SJCRH30 (cell line): ENCODE data around the gene METTL3. TPM values are rescaled to one million over a fixed set of nuclear protein-coding genes. Genes with fewer than 3 reads are reported as not detected.
A peak's percentile ranks its signal among the peaks of the same experiment; 100 is the strongest.

Source experiments
- DNase-seq, 2 experiments: peaks; one replicate each; pipeline ENCODE4 v3.0.0-alpha.2; 2015 to 2020
- H3K27ac ChIP-seq: fragments of 250-450 bp; sonication (Bioruptor Pico); 2 replicates; pipeline ENCODE4 v1.5.1; 2020; ENCODE audit warnings: mild to moderate bottlenecking, moderate library complexity
- H3K27me3 ChIP-seq: fragments of 250-450 bp; sonication (Bioruptor Pico); 2 replicates; pipeline ENCODE4 v1.5.1; 2020; ENCODE audit warnings: mild to moderate bottlenecking, moderate library complexity
- H3K36me3 ChIP-seq: fragments of 250-450 bp; sonication (Bioruptor Pico); 2 replicates; pipeline ENCODE4 v1.5.1; 2020; ENCODE audit warnings: mild to moderate bottlenecking, moderate library complexity
- H3K4me1 ChIP-seq: fragments of 250-450 bp; sonication (Bioruptor Pico); 2 replicates; pipeline ENCODE4 v1.5.1; 2020; ENCODE audit warnings: mild to moderate bottlenecking, moderate library complexity
- H3K4me3 ChIP-seq: fragments of 250-450 bp; sonication (Bioruptor Pico); 2 replicates; pipeline ENCODE4 v1.5.1; 2020; ENCODE audit warnings: mild to moderate bottlenecking, moderate library complexity
- H3K9me3 ChIP-seq: fragments of 250-450 bp; sonication (Bioruptor Pico); replicated peaks from 2 replicates; pipeline ENCODE4 v1.5.1; 2020; ENCODE audit warnings: mild to moderate bottlenecking, moderate library complexity
- total RNA-seq: library from RNA; depleted of rRNA; stranded (reverse); fragments of >200 nt; shearing (Covaris generic); gene quantifications from 2 replicates; pipeline ENCODE4 v1.2.3, GENCODE V29; 2014

Gene METTL3
- total RNA-seq, 1 experiment from 2014 or later = 56.5 TPM

DNA sequence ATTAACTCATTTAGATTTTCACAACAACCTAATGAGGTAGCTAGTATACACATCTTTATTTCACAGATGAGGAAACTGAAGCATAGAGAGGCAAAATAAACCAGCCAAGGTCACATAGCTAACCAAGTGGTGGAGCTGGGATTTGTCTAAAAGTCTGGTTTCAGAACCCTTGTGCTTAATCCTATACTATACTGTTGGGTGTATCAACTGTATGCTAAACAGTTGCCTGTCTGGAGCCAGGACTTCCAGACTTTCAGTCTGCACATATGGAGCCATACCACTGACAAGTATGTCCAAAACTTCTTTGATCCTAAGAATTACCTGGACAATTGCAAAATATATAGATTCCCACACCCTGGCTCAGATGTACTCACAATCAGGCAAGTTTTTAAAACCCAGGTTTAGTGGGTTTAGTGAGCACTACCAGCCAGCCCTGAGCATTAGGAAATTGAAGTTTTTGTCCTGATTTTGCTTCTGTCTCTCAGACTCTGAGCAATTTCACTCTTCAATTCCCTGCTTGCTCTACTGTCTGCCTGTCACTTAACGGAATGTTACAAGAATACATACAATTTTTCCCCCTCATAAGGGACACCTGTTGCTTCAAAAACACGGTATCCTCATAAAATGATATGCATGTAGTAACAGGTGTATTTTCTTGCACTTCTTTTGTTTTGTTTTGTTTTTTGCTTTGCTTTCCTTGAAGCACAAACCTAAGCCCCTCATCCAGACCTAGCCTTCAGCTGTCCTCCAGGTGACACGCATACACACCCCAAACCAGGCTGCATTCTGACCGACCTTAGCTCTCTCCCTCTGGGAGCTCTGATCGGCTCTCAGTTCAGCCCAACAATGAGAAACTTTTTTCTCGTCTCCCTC is 24.6 kb upstream of the METTL3 start:
- Histone ChIP-seq H3K27ac (no peak overlapping the region), H3K4me1 (peaks cover 4% of the 10 kb centered on the region; the same call in 1 of the 2 replicates), H3K36me3 (no peaks in the 10 kb centered on the region), H3K4me3 (no peak overlapping the region), H3K27me3 (peaks cover 17% of the 10 kb centered on the region), H3K9me3 (no peaks in the 10 kb centered on the region)
- DNase-seq = no peak

DNA sequence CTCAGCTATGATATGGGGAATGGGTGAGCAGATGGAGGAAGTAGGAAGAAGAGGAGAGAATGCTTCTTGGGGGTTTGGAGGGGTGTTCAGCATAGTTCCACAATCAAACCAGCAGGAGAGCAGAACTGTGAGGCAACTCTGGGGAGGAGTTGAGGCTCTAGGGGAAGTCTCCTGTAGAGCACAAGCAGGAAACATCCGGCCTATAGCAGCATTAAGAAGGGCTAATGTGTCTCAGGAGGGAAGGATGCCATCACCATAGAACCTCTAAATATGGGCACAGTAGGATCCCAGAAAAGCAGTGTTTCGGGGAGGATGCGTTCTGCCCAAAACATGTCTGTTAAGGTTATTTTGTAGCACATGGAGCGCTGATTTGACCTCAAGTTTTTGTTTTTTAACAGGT is 23.4 kb upstream of the METTL3 start:
- H3K27ac ChIP-seq = no peak overlapping the region
- H3K27me3 ChIP-seq = peaks cover 19% of the 10 kb centered on the region
- no peaks in the 10 kb centered on the region for H3K9me3 ChIP-seq
- H3K4me1 ChIP-seq = peaks cover 4% of the 10 kb centered on the region; the same call in 1 of the 2 replicates
- DNase-seq = no peak
- H3K36me3 ChIP-seq = no peaks in the 10 kb centered on the region
- no peak overlapping the region for H3K4me3 ChIP-seq

DNA sequence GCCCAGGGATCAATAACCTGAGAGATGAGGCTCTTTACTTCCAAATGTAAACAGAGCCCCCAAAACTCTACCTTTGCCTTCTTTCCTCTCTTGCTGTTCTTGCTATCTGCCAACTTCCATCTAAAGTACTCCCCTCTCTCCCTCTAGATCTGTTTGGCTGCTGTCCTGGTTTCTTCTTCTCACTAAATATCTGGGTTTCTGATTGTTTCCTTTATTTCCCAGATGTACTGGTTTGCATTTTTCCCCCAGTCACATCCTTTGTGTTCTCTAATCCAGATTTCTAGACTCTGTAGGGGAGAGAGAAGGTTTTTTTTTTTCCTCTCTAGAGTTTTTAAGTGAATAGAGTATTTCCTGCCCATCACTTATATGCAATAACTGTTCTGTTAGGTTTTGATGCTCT is 22.2 kb upstream of the METTL3 start:
- Histone ChIP-seq H3K36me3 (no peaks in the 10 kb centered on the region), H3K4me3 (no peak overlapping the region), H3K27me3 (peaks cover 19% of the 10 kb centered on the region; the same call in 1 of the 2 replicates), H3K4me1 (peaks cover 4% of the 10 kb centered on the region; the same call in 1 of the 2 replicates), H3K9me3 (no peaks in the 10 kb centered on the region), H3K27ac (no peak overlapping the region)
- no peak for DNase-seq

- Histone ChIP-seq H3K36me3 (no peaks in the 10 kb centered on the region), H3K4me3 (no peak overlapping the region), H3K27me3 (0 out of 2 replicates have a peak, but pooled peaks cover 4% of the 10 kb centered on the region), H3K27ac (no peak overlapping the region), H3K9me3 (no peaks in the 10 kb centered on the region), H3K4me1 (peaks cover 10% of the 10 kb centered on the region)
- no peak for DNase-seq
Observed at GRCh38 chr14:21529515-21529914, 18.4 kb upstream of the METTL3 start.

DNA sequence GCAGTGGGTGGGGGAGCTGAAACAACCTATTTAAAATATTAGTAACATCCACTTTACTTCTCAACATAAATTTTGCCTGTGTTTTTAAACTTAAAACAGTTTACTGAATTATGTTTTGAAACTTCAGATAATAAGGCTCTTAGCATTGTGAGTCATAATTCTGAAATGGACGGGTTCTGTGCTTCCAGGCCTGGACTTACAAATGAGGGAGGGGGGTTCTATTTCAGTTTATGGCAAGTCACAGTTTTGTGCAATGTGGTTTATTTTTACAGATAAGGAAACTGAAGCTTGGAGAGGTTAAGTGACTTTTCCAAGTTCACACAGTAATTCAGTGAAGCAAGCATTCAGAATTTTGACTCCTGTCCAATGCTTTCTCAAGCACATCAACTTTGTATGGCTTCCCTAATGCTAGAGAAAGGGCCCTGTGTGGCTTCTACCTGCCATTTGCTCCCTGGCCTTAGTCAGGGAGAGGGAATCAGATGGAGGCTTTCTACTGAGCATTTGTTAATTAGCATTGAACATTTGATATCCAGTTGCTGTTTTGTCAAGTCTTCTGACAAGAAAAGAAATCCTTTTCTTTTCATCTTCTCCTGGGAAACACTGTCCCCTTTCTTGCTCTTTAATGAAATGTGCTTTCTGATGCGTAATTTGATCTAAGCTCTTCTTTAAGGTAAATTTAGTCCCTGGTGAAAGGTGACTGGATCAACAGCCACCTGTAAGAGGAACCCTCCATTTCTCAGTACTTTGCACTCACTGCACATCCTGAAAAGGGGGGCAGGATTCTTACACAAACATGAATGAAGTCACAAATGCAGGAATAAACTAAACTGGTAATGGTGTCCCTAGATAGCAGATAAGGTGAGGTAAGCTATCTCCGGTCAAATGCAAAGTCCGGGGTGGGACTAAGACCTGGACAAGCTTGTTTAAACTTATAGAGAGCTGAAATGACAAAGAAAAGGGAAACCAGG is 17.5 kb upstream of the METTL3 start:
- Histone ChIP-seq H3K4me1 (peaks cover 10% of the 10 kb centered on the region), H3K27me3 (0 out of 2 replicates have a peak, but pooled peaks cover 4% of the 10 kb centered on the region)
- DNase-seq = no peak

GRCh38 chr14:21527318-21527679 is 16.2 kb upstream of the METTL3 start:
- 0 out of 2 replicates have a peak, but pooled peaks cover 4% of the 10 kb centered on the region for H3K27me3 ChIP-seq
- DNase-seq = no peak
- no peak overlapping the region for H3K27ac ChIP-seq
- peaks cover 10% of the 10 kb centered on the region for H3K4me1 ChIP-seq
- no peaks in the 10 kb centered on the region for H3K9me3 ChIP-seq
- H3K4me3 ChIP-seq = no peak overlapping the region
- no peaks in the 10 kb centered on the region for H3K36me3 ChIP-seq

More for the DNA sequence above, 17.5 kb upstream of the METTL3 start:
- H3K36me3 ChIP-seq = no peaks in the 10 kb centered on the region
- H3K27ac ChIP-seq = no peak overlapping the region
- H3K4me3 ChIP-seq = no peak overlapping the region
- no peaks in the 10 kb centered on the region for H3K9me3 ChIP-seq

- peak overlapping the region; percentile 59 for H3K27ac ChIP-seq
- peak overlapping the region; percentile 88 for H3K4me3 ChIP-seq
- peaks cover 10% of the 10 kb centered on the region for H3K4me1 ChIP-seq
- H3K9me3 ChIP-seq = no peaks in the 10 kb centered on the region
- DNase-seq = peak; percentile 15 to 42
- H3K27me3 ChIP-seq = 0 out of 2 replicates have a peak, but pooled peaks cover 4% of the 10 kb centered on the region
- H3K36me3 ChIP-seq = no peaks in the 10 kb centered on the region
Observed at GRCh38 chr14:21526672-21527317, 15.7 kb upstream of the METTL3 start.

DNA sequence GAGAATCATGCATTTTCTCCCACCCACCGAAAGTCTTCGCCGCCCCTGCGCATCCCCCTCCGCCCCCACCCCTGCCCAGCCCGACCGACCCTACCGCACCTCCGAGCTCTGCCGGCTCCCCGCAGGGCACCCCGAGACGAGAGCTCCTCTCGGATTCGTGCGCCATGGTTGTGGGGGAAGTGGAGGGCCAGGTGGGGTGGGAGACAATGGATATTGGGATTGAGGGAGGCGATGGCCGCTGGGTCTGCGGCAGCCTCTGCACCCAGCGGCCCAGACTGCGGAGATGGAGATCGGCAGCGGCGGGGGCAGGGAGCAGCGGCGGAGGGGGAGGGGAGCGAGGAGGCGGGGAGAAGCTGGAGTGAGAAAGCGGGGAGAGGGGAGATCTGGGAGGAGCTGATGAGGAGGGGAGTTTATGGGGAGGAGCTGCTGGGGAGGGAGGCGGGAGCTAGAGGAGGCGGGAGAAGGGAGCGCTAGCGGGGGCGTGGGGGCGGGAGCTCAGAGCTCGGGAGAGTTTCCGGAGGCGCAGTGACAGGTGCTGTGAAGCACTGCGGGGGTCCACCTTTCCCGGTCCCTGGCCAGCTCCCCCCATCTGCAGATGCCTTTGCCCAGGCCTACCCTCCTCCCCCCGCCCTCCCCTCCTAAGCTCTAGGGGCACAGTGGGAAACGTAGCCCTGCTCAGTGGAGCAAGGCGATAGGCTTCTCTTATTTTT is 15.0 kb upstream of the METTL3 start, which contains the start of gene SALL2:
Gene SALL2, minus strand, starts transcription at position 385 of the 710 bp plus-strand sequence. Its CDS starts 219 bp downstream, at position 166.
- peaks cover 10% of the 10 kb centered on the region for H3K4me1 ChIP-seq
- H3K4me3 ChIP-seq = peak within 1 kb of the TSS; percentile 88
- H3K27me3 ChIP-seq = 0 out of 2 replicates have a peak, but pooled peaks cover 4% of the 10 kb centered on the region
- no peaks in the 10 kb centered on the region for H3K9me3 ChIP-seq
- H3K27ac ChIP-seq = peak within 1 kb of the TSS; percentile 59
- no peaks in the 10 kb centered on the region for H3K36me3 ChIP-seq
- peak; percentile 90 to 91 for DNase-seq

GRCh38 chr14:21525571-21525961 is 14.4 kb upstream of the METTL3 start:
- peak overlapping the region; percentile 88 for H3K4me3 ChIP-seq
- H3K36me3 ChIP-seq = no peaks in the 10 kb centered on the region
- H3K9me3 ChIP-seq = no peaks in the 10 kb centered on the region
- H3K27ac ChIP-seq = peak overlapping the region; percentile 59
- DNase-seq = peak; percentile 27 to 32
- peaks cover 10% of the 10 kb centered on the region for H3K4me1 ChIP-seq
- 0 out of 2 replicates have a peak, but pooled peaks cover under 1% of the 10 kb centered on the region for H3K27me3 ChIP-seq

DNA sequence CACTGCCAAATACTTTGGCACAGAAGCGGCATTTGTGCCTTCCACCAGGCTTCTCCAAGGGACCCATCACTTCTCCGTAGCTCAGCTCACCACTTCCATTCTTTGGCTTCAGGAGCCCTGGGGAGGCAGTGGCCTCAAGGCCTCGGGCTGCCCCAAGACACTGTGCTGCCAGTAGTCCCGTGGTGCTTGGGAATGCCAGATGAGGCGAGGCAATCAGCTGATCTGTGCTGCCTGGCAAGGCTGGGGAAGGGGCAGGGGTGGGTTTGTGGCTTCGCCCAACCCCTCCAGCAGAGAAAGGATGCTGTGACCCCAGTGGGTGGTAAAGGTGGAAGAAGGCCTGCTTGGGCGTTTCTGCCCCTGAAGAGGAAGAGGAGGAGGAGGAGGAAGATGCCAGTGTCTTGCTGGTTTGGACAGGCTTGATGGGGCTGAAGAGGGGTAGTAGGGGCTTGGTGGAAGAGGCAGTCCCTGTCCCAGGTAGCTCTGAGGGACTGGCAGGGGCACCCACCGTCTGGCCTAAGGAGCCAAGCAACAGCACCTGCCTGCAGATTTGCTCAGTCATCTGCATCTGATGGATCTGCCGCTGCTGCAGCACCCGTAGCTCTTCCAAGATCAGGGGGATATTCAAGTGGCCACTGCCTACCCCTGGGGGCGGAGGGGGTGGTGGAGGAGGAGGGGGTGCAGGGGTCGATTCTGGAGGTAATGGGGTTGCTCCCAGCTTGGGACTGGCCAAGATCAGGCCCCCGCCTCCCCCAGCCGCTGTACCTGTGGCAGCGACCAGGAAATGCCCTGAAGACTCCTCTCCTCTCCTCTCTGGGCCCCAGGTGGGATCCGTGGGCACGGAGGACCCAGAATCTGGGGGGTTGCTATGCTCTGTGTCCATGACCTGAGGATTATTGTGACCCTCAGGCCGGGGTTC is 13.7 kb upstream of the METTL3 start:
- Histone ChIP-seq H3K27ac (no peak overlapping the region), H3K4me3 (peak overlapping the region; percentile 88)

GRCh38 chr14:21523203-21523602 is 12.1 kb upstream of the METTL3 start:
- Histone ChIP-seq H3K27ac (no peak overlapping the region), H3K27me3 (no peaks in the 10 kb centered on the region), H3K9me3 (no peaks in the 10 kb centered on the region), H3K4me1 (peaks cover 10% of the 10 kb centered on the region), H3K36me3 (no peaks in the 10 kb centered on the region), H3K4me3 (no peak overlapping the region)
- no peak for DNase-seq

More for the DNA sequence above, 13.7 kb upstream of the METTL3 start:
- H3K4me1 ChIP-seq = peaks cover 10% of the 10 kb centered on the region
- no peaks in the 10 kb centered on the region for H3K27me3 ChIP-seq
- DNase-seq = no peak
- no peaks in the 10 kb centered on the region for H3K36me3 ChIP-seq
- no peaks in the 10 kb centered on the region for H3K9me3 ChIP-seq

- Histone ChIP-seq H3K27me3 (no peaks in the 10 kb centered on the region), H3K4me3 (no peak overlapping the region), H3K27ac (no peak overlapping the region), H3K4me1 (peaks cover 3% of the 10 kb centered on the region; the same call in 1 of the 2 replicates), H3K9me3 (no peaks in the 10 kb centered on the region), H3K36me3 (no peaks in the 10 kb centered on the region)
- DNase-seq = no peak
Observed at GRCh38 chr14:21521501-21521900, 10.4 kb upstream of the METTL3 start.

GRCh38 chr14:21520767-21521166 is 9.6 kb upstream of the METTL3 start:
- no peak for DNase-seq
- H3K4me1 ChIP-seq = peaks cover 3% of the 10 kb centered on the region; the same call in 1 of the 2 replicates
- no peak overlapping the region for H3K4me3 ChIP-seq
- no peaks in the 10 kb centered on the region for H3K36me3 ChIP-seq
- H3K27me3 ChIP-seq = no peaks in the 10 kb centered on the region
- no peaks in the 10 kb centered on the region for H3K9me3 ChIP-seq
- H3K27ac ChIP-seq = no peak overlapping the region
